K562 (cell line): ENCODE data around the gene SPON2. TPM values are rescaled to one million over a fixed set of nuclear protein-coding genes. Genes with fewer than 3 reads are reported as not detected.

ENCODE experiments used
- CXXC5 ChIP-seq: fragments of 250-450 bp; sonication (Bioruptor Pico); IDR thresholded peaks from 2 replicates; pipeline ENCODE4 v1.8.0; 2022; ENCODE audit warnings: inconsistent platforms, mild to moderate bottlenecking, moderate library complexity
- GABPB1 ChIP-seq: sonication (generic); formaldehyde crosslinking; IDR thresholded peaks from 2 replicates; pipeline ENCODE4 v1.8.0; 2022; ENCODE audit warnings: mild to moderate bottlenecking, missing genetic modification reagents
- ID3 ChIP-seq, 2 experiments: fragments of 250-450 bp in 1 of 2; fragments of 450-650 bp in 1 of 2; sonication (Bioruptor Pico) in 1 of 2; IDR thresholded peaks; 2 replicates each; pipeline versions ENCODE4 v1.6.1 to v1.8.0; 2016 to 2021; ENCODE audit warnings: mild to moderate bottlenecking in 2 of 2, moderate library complexity in 2 of 2, missing compliant biosample characterization in 1 of 2, missing genetic modification characterization in 1 of 2
- KHSRP ChIP-seq: fragments of 450-650 bp; IDR thresholded peaks from 2 replicates; pipeline ENCODE4 v1.6.1; 2017
- PCBP2 ChIP-seq: fragments of 200-400 bp; formaldehyde crosslinking; IDR thresholded peaks from 2 replicates; pipeline ENCODE4 v1.6.1; 2018; ENCODE audit warnings: low read length, low read depth, mild to moderate bottlenecking, moderate library complexity; ENCODE audit not compliant: poor library complexity, severe bottlenecking
- POLR2B ChIP-seq: fragments of 450-650 bp; IDR thresholded peaks from 2 replicates; pipeline ENCODE4 v1.6.1; 2018; ENCODE audit warnings: low read depth; ENCODE audit not compliant: partially characterized antibody
- THRAP3 ChIP-seq: fragments of 450-650 bp; IDR thresholded peaks from 2 replicates; pipeline ENCODE4 v1.6.1; 2016; ENCODE audit warnings: mild to moderate bottlenecking, inconsistent platforms, borderline replicate concordance
- TRIM24 ChIP-seq, 2 experiments: fragments of 450-650 bp; IDR thresholded peaks; 2 replicates each; pipeline ENCODE4 v1.6.1; 2016
- ZBTB9 ChIP-seq: fragments of 450-650 bp; formaldehyde crosslinking; IDR thresholded peaks from 2 replicates; pipeline ENCODE4 v1.4.0; 2020; ENCODE audit warnings: mild to moderate bottlenecking, moderate library complexity
- ZFPM2 ChIP-seq: fragments of 250-450 bp; sonication (Bioruptor Pico); IDR thresholded peaks from 2 replicates; pipeline ENCODE4 v1.5.1; 2022; ENCODE audit warnings: mild to moderate bottlenecking
- ZNF263 ChIP-seq: sonication (generic); formaldehyde crosslinking; IDR thresholded peaks from 2 replicates; pipeline ENCODE4 v1.8.0; 2022; ENCODE audit warnings: mild to moderate bottlenecking, missing genetic modification reagents, borderline replicate concordance
- ZNF274 ChIP-seq: IDR thresholded peaks from 2 replicates; pipeline ENCODE4 v1.6.1; 2011; ENCODE audit warnings: low read depth, mild to moderate bottlenecking, low read length, moderate library complexity, borderline replicate concordance
- ZZZ3 ChIP-seq: fragments of 450-650 bp; IDR thresholded peaks from 2 replicates; pipeline ENCODE4 v1.6.1; 2016; ENCODE audit warnings: antibody characterized with exemption, mild to moderate bottlenecking, moderate library complexity
- polyA plus RNA-seq, 8 experiments: library from polyadenylated mRNA; depleted of rRNA in 4 of 8; stranded (reverse) in 5 of 8; unstranded in 3 of 8; fragments of >200 nt; fragmentation: Nextera tagmentation in 2 of 8; fragmentation: Illumina TruSeq in 1 of 8; extraction: Ambion mirVana in 2 of 8; extraction: Trizol in 1 of 8; gene quantifications; 2 replicates each; pipeline versions ENCODE4 v1.2.1 to v1.2.3, GENCODE V29; 2011 to 2014; ENCODE audit warnings: inconsistent platforms in 1 of 8, missing spikeins in 1 of 8
- total RNA-seq, 7 experiments: library from RNA; depleted of rRNA in 6 of 7; stranded (reverse); fragments of >200 nt in 6 of 7; fragmentation: Illumina TruSeq in 2 of 7; extraction: Trizol in 2 of 7; gene quantifications; 2 replicates each; pipeline versions ENCODE4 v1.2.1 to v1.2.3, GENCODE V29; 2011 to 2021; ENCODE audit warnings: low replicate concordance in 1 of 7
- TF ChIP-seq, protein P1 (sequence below), 2 experiments: fragments of 450-650 bp; IDR thresholded peaks; 2 replicates each; pipeline ENCODE4 v1.6.1; 2016; ENCODE audit warnings: mild to moderate bottlenecking in 2 of 2, borderline replicate concordance in 1 of 2, low read depth in 1 of 2, moderate library complexity in 1 of 2
- TF ChIP-seq, protein P2 (sequence below): fragments of 250-450 bp; sonication (Bioruptor Pico); IDR thresholded peaks from 2 replicates; pipeline ENCODE4 v1.4.0; 2020; ENCODE audit warnings: borderline replicate concordance

SPON2 gene
- total and polyA plus RNA-seq, 9 of the 15 experiments (the other 6 are each of a cell fraction or from before 2014, with no cell fraction given) = 0.21 to 2.2 (median 0.83) TPM

DNA sequence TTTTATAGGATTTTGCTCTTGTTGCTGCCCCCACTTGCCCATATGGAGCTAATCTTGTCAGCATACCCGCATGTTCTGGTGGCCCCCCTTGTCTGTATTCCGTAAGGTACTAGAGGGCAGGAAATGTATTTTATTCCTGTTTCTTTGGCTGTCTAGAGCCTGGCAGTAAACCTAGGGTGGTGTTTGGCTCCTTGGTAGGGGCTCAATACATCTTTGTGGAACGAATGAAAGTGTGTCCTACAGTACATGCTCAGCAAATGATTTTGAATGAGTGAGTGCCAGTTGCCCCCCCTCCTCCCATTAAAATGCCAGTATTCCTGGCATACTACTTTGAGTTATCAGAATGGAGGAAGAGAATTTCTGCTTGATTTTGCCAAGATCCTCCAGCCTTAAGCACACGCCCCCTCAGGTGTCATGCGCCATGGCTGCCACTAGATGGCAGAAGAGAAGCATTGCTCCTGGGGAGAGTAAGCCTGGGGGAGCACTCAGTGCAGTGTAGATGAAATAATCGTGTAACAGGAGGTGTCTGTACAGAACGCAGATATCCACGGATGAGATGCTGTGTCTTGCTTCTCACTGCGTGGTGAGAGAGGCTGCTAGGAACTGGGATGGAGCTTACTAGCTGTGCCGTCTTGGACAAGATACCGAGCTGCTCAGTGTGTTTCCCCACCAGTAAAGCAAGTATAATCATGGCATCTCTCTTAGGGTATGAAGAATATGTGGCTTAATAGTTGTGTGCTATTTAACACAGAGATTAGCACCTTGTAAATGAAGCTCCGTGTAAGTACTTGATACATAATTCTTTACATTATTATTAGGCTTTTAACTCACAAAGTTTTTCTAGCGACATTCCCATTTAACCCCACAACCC, 41.8 kb downstream of the SPON2 start (continued):
- TF ChIP-seq ZBTB9 (CRISPR knock-in tag) (no peak), KHSRP (no peak), ID3 (CRISPR knock-in tag; IDR thresholded peaks at IDR 0.05) (no peak), ID3 (tag; IDR thresholded peaks at IDR 0.05) (0 out of 2 replicates have a peak, but pooled peaks have one; percentile 27), PCBP2 (no peak), ZFPM2 (CRISPR knock-in tag) (no peak), THRAP3 (no peak), TRIM24 (IDR thresholded peaks at IDR 0.05) (no peak), GABPB1 (CRISPR knock-in tag) (no peak), POLR2B (no peak), ZZZ3 (no peak), ZNF274 (no peak), CXXC5 (CRISPR knock-in tag) (no peak), ZNF263 (CRISPR knock-in tag) (peak; percentile 92)
- TF ChIP-seq, protein P1, sequence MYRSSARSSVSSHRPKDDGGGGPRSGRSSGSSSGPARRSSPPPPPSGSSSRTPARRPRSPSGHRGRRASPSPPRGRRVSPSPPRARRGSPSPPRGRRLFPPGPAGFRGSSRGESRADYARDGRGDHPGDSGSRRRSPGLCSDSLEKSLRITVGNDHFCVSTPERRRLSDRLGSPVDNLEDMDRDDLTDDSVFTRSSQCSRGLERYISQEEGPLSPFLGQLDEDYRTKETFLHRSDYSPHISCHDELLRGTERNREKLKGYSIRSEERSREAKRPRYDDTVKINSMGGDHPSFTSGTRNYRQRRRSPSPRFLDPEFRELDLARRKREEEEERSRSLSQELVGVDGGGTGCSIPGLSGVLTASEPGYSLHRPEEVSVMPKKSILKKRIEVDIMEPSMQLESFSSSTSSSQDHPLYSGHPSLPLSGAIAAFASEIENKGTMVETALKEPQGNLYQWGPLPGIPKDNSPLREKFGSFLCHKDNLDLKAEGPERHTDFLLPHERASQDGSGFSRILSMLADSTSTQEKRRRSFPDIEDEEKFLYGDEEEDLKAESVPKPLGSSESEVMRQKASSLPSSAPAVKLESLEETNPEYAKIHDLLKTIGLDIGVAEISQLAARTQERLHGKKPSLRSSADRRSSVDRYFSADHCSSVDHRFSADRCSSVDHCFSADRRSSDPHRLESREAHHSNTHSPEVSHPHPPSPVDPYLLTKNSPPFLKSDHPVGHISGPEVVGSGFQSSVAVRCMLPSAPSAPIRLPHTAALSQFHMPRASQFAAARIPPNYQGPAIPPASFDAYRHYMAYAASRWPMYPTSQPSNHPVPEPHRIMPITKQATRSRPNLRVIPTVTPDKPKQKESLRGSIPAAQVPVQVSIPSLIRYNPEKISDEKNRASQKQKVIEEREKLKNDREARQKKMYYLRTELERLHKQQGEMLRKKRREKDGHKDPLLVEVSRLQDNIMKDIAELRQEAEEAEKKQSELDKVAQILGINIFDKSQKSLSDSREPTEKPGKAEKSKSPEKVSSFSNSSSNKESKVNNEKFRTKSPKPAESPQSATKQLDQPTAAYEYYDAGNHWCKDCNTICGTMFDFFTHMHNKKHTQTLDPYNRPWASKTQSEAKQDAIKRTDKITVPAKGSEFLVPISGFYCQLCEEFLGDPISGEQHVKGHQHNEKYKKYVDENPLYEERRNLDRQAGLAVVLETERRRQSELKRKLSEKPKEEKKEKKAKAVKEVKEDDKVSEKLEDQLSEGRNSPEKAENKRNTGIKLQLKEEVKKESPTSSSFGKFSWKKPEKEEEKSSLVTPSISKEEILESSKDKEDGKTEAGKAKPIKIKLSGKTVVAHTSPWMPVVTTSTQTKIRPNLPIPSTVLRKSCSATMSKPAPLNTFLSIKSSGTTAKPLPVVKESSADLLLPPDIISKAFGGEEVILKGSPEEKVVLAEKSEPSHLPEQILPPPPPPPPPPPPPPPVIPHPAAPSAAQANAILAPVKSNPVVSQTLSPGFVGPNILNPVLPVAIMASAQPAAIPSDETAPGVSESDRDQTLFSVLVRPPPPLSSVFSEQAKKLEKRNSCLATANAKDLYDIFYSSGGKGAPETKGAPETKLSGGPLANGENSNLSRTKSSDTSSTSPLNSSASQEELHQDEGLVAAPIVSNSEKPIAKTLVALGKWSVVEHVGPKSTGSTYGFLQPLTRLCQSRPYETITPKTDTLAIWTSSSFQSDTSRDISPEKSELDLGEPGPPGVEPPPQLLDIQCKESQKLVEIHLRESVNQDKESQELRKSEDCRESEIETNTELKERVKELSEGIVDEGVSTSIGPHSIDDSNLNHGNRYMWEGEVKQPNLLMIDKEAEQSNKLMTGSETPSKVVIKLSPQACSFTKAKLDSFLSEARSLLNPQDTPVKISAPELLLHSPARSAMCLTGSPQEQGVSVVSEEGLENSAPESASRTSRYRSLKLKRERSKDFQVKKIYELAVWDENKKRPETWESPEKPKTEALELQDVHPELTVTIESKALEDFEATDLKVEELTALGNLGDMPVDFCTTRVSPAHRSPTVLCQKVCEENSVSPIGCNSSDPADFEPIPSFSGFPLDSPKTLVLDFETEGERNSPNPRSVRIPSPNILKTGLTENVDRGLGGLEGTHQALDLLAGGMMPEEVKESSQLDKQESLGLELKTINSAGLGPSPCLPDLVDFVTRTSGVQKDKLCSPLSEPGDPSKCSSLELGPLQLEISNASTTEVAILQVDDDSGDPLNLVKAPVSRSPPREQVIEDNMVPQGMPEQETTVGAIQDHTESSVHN (IDR thresholded peaks at IDR 0.05; ENCODE audit: borderline replicate concordance in 1 of 2, low read depth in 1 of 2) = no peak
- TF ChIP-seq, protein P2, sequence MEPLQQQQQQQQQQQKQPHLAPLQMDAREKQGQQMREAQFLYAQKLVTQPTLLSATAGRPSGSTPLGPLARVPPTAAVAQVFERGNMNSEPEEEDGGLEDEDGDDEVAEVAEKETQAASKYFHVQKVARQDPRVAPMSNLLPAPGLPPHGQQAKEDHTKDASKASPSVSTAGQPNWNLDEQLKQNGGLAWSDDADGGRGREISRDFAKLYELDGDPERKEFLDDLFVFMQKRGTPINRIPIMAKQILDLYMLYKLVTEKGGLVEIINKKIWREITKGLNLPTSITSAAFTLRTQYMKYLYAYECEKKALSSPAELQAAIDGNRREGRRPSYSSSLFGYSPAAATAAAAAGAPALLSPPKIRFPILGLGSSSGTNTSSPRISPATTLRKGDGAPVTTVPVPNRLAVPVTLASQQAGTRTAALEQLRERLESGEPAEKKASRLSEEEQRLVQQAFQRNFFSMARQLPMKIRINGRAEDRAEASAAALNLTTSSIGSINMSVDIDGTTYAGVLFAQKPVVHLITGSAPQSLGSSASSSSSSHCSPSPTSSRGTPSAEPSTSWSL (CRISPR knock-in tag) = no peak
